CD4-positive, alpha-beta T cell (primary cell): Measurements from ENCODE around the gene STRA8. TPM values are rescaled to one million over a fixed set of nuclear protein-coding genes. Genes with fewer than 3 reads are reported as not detected.

Source experiments
- ATAC-seq: fragments of 200-7000 bp; cut with Tn5 transposase; one replicate; pipeline ENCODE4 v1.10.0; 2022; ENCODE audit warnings: mild to moderate bottlenecking; ENCODE audit not compliant: poor library complexity
- CTCF ChIA-PET: fragments of 350-600 bp; sonication (Branson Sonifier 250); formaldehyde crosslinking; loops from one replicate; lab custom pipeline; 2021; ENCODE audit warnings: antibody characterized with exemption, inconsistent platforms; lab: Charles Lee
- POLR2A ChIA-PET: fragments of 350-600 bp; sonication (Branson Sonifier 250); formaldehyde crosslinking; loops from one replicate; lab custom pipeline; 2021; ENCODE audit warnings: antibody characterized with exemption, inconsistent platforms; lab: Charles Lee
- DNase-seq, 14 experiments: peaks; one replicate each; pipeline ENCODE4 v3.0.0-alpha.2; 2013 to 2020; ENCODE audit warnings: mixed read lengths in 2 of 14
- H3K27ac ChIP-seq, 2 donors: one replicate each; pipeline versions ENCODE4 v1.5.1 to v1.7.0; 2013; ENCODE audit warnings: low read length in 2 of 2, low read depth in 1 of 2, mild to moderate bottlenecking in 1 of 2
- H3K27me3 ChIP-seq, 2 experiments: 1 replicate in 1 of 2; 2 replicates in 1 of 2; pipeline versions ENCODE4 v1.6.1 to v1.7.0; 2013; ENCODE audit warnings: low read length in 2 of 2, control low read depth in 1 of 2, mild to moderate bottlenecking in 1 of 2, moderate library complexity in 1 of 2; ENCODE audit not compliant: insufficient read depth in 2 of 2, control insufficient read depth in 1 of 2
- H3K36me3 ChIP-seq: one replicate; pipeline ENCODE4 v1.6.1; 2013; ENCODE audit warnings: low read length, control low read depth; ENCODE audit not compliant: insufficient read depth
- H3K4me1 ChIP-seq: one replicate; pipeline ENCODE4 v1.6.1; 2013; ENCODE audit warnings: low read length, control low read depth; ENCODE audit not compliant: insufficient read depth
- H3K4me3 ChIP-seq: one replicate; pipeline ENCODE4 v1.5.1; 2013; ENCODE audit warnings: mild to moderate bottlenecking, low read length, moderate library complexity
- H3K9me3 ChIP-seq, 2 experiments: 1 replicate in 1 of 2; 2 replicates in 1 of 2; pipeline versions ENCODE4 v1.6.1 to v1.7.0; 2013; ENCODE audit warnings: low read length in 2 of 2, mild to moderate bottlenecking in 2 of 2, control low read depth in 1 of 2, moderate library complexity in 1 of 2; ENCODE audit not compliant: control insufficient read depth in 1 of 2, insufficient read depth in 1 of 2
- H3K27ac Mint-ChIP-seq: one replicate; pipeline ENCODE4 v1.8.0; 2020; ENCODE audit warnings: mixed read lengths
- H3K27me3 Mint-ChIP-seq: one replicate; pipeline ENCODE4 v1.8.0; 2021; ENCODE audit warnings: mixed read lengths
- H3K36me3 Mint-ChIP-seq: one replicate; pipeline ENCODE4 v1.8.0; 2021; ENCODE audit warnings: low read depth, mixed read lengths
- H3K4me1 Mint-ChIP-seq: one replicate; pipeline ENCODE4 v1.8.0; 2021; ENCODE audit warnings: low read depth, mixed read lengths
- H3K4me3 Mint-ChIP-seq: one replicate; pipeline ENCODE4 v1.8.0; 2020; ENCODE audit warnings: mild to moderate bottlenecking, mixed read lengths
- H3K9me3 Mint-ChIP-seq: one replicate; pipeline ENCODE4 v1.8.0; 2020; ENCODE audit warnings: mixed read lengths
- CTCF ChIP-seq: fragments of 200-600 bp; IDR thresholded peaks from one replicate; pipeline ENCODE4 v1.8.0; 2022; ENCODE audit warnings: antibody characterized with exemption, mild to moderate bottlenecking
- intact Hi-C, 2 experiments: fragments of 100-400 bp; cut with DNase I in 1 of 2; cut with micrococcal nuclease in 1 of 2; formaldehyde crosslinking; loops; one replicate each; pipeline versions ENCODE4 v1.15.1 to v1.9.0; 2023 to 2025; cut with DNase I, micrococcal nuclease
- total RNA-seq, 174 experiments: library from RNA in 2 of 174; stranded (reverse) in 2 of 174; gene quantifications; one replicate each; pipeline ENCODE4 v1.2.3 and lab custom pipeline; 2021 to 2026

STRA8 gene
- total RNA-seq, 2 experiments from 2014 or later, result not detected

DNA sequence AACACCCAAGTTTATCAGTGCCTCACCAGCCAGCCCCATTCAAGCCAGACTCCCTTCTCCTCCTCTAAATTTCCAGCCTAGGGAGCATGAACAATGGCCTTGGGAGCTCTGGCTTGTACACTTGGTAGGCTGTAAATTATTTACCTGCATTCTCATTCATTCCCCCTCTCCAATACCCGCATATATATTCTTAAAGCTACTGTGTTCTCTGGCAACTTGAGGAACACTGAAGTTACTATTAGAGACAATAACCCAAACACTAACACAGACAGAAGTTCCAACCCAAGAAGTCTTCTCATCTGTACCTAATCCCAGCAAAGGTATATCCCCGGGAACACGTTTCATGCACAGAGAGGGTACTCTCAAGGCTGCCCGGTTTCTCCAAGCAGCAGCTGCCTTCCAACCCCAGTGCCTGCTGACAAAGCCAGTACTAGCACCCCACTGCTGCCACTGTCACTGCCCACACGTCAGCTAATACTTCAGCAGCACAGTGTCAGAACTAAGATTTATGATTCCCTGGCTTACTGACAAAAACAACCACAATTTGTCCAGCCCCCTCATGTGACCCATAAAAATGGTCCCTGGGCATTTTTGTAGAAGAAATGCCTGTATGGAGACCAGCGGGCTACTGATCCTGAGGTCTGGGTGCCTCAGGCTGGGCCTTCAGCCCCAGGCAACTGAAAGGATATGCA lies 25.4 kb upstream of the STRA8 start:
- Histone ChIP-seq H3K4me3 (no peak overlapping the region), H3K36me3 (peaks cover 10% of the 10 kb centered on the region), H3K27me3 (no peaks in the 10 kb centered on the region), H3K9me3 (no peaks in the 10 kb centered on the region), H3K4me1 (peaks cover 37% of the 10 kb centered on the region), H3K27ac (no peak overlapping the region)
- ChIA-PET CTCF (no interaction called here), POLR2A (interaction anchor here (4.0 kb wide), 1 partner anchor 61 kb away, joined by 49 read pairs; the partner anchor contains the start of gene TMEM140)
- peaks cover 63% of the 10 kb centered on the region for H3K4me1 Mint-ChIP-seq
- ATAC-seq (no peak), DNase-seq (no peak)
- intact Hi-C loops, result no loop called here
- H3K4me3 Mint-ChIP-seq, result peak overlapping the region; percentile 54
- peak overlapping the region; percentile 13 for H3K27ac Mint-ChIP-seq
- H3K36me3 Mint-ChIP-seq, result peaks cover 49% of the 10 kb centered on the region
- no peak for TF ChIP-seq CTCF
- H3K9me3 Mint-ChIP-seq, result no peaks in the 10 kb centered on the region
- H3K27me3 Mint-ChIP-seq, result no peaks in the 10 kb centered on the region

GRCh38 chr7:135209225-135209834 lies 24.3 kb upstream of the STRA8 start:
- H3K9me3 Mint-ChIP-seq, result no peaks in the 10 kb centered on the region
- Histone ChIP-seq H3K27ac (no peak overlapping the region), H3K9me3 (no peaks in the 10 kb centered on the region), H3K4me1 (peaks cover 37% of the 10 kb centered on the region), H3K4me3 (no peak overlapping the region), H3K27me3 (no peaks in the 10 kb centered on the region), H3K36me3 (peaks cover 2% of the 10 kb centered on the region)
- ATAC-seq (no peak), DNase-seq (no peak)
- H3K27ac Mint-ChIP-seq, result no peak overlapping the region
- no peaks in the 10 kb centered on the region for H3K27me3 Mint-ChIP-seq
- no peak for TF ChIP-seq CTCF
- intact Hi-C loops, result no loop called here
- H3K36me3 Mint-ChIP-seq, result peaks cover 38% of the 10 kb centered on the region
- ChIA-PET CTCF (no interaction called here), POLR2A (interaction anchor here (1.7 to 4.0 kb wide), 4 partner anchors 39 to 563 kb away, joined by 6 to 49 read pairs (median 30); partner anchors contain the start of genes AGBL3, BPGM, CYREN and TMEM140)
- H3K4me3 Mint-ChIP-seq, result peak overlapping the region; percentile 62
- peaks cover 56% of the 10 kb centered on the region for H3K4me1 Mint-ChIP-seq

GRCh38 chr7:135210888-135211178 lies 22.8 kb upstream of the STRA8 start:
- Mint-ChIP-seq H3K4me3 (peak overlapping the region; percentile 95), H3K36me3 (peaks cover 23% of the 10 kb centered on the region), H3K9me3 (no peaks in the 10 kb centered on the region), H3K27ac (peak overlapping the region; percentile 92), H3K4me1 (peaks cover 47% of the 10 kb centered on the region), H3K27me3 (no peaks in the 10 kb centered on the region)
- DNase-seq (peak in 1 of 14 experiments; percentile 4), ATAC-seq (peak; percentile 1)
- peak overlapping the region; percentile 81 for H3K4me3 ChIP-seq
- TF ChIP-seq CTCF, result no peak
- intact Hi-C loops, result loop anchor here (1.0 to 5.0 kb wide), 11 partner anchors 44 to 894 kb away; partner anchors contain the start of genes AGBL3 (in 2 of the 2), AKR1B1 (in 1 of the 2), BPGM (in 1 of the 2) and MTPN (in 1 of the 2)
- H3K9me3 ChIP-seq, result no peaks in the 10 kb centered on the region
- H3K4me1 ChIP-seq, result peaks cover 37% of the 10 kb centered on the region
- POLR2A ChIA-PET, result interaction anchor here (0.6 to 4.0 kb wide), 16 partner anchors 9 to 778 kb away, joined by 3 to 49 read pairs (median 4); partner anchors contain the start of genes AGBL3, BPGM, CYREN and NUP205
- H3K27me3 ChIP-seq, result no peaks in the 10 kb centered on the region
- no peaks in the 10 kb centered on the region for H3K36me3 ChIP-seq
- peak overlapping the region; percentile 77 for H3K27ac ChIP-seq
- CTCF ChIA-PET, result interaction anchor here (1.0 to 1.9 kb wide), 3 partner anchors 40 to 224 kb away, joined by 3 to 9 read pairs (median 6); partner anchors contain the start of genes AGBL3 and CYREN
